LNCaP clone FGC (cell line): ENCODE data around the gene LMX1A.

ENCODE experiments used
- DNase-seq: peaks from one replicate; pipeline ENCODE4 v3.0.0-alpha.2; 2011; ENCODE audit warnings: low read depth
- H3K4me3 ChIP-seq: 2 replicates; pipeline ENCODE4 v1.5.1; 2011; ENCODE audit warnings: mild to moderate bottlenecking, low read depth, low read length, control low read depth
- TF ChIP-seq, protein P1 (sequence below): IDR thresholded peaks from 2 replicates; pipeline ENCODE4 v1.5.1; 2012; ENCODE audit warnings: mild to moderate bottlenecking; ENCODE audit not compliant: control insufficient read depth, insufficient read depth; ENCODE audit errors: extremely low read depth

The LMX1A gene

DNA sequence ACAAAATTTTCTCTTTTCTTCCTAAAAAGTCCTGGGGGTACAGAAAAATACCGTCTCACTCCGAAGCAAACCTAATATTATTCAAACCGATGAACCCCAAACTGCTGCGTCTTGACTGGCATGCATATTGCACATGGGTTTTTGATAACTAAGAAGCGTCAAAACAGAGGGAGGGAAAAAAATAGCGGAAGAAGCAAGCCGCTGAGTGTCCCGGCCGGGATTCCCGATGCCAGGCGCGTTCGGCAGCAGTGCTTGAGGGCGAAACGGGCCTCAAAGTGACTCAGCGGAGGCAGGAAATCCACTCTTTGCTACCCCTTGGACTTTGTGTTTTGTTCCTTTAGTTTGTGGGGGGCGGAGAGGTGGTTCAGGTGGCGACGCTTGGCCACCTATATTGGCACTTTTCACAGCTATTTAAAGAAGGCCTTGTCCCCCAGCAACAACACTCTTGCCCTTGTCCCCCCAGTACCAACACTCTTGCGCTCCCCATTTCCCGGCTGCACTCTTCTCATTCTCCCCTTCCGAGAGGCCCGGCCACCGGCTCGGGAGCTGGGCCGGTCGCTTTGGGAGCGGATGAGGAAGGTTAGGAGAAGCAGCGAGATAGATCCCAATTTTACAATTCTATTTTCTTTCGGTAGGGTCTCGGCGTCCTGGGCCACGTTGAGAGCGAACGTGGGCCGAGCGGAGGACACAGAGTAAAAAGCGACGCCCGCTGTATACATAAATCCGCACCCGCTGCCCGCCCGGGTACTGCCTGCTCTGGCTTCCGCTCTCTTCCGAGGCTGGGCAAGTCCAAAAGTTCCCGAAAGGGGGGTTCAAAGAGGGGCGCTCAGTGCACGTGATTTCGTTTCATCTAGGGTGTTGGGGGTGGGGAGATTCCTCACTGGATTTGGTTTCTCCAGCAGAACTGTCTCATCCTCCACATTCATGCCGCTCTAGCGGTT lies 2.5 kb downstream of the LMX1A start:
- TF ChIP-seq, protein P1, sequence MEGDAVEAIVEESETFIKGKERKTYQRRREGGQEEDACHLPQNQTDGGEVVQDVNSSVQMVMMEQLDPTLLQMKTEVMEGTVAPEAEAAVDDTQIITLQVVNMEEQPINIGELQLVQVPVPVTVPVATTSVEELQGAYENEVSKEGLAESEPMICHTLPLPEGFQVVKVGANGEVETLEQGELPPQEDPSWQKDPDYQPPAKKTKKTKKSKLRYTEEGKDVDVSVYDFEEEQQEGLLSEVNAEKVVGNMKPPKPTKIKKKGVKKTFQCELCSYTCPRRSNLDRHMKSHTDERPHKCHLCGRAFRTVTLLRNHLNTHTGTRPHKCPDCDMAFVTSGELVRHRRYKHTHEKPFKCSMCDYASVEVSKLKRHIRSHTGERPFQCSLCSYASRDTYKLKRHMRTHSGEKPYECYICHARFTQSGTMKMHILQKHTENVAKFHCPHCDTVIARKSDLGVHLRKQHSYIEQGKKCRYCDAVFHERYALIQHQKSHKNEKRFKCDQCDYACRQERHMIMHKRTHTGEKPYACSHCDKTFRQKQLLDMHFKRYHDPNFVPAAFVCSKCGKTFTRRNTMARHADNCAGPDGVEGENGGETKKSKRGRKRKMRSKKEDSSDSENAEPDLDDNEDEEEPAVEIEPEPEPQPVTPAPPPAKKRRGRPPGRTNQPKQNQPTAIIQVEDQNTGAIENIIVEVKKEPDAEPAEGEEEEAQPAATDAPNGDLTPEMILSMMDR: no peak
- no peak for DNase-seq
- no peak overlapping the region for H3K4me3 ChIP-seq

DNA sequence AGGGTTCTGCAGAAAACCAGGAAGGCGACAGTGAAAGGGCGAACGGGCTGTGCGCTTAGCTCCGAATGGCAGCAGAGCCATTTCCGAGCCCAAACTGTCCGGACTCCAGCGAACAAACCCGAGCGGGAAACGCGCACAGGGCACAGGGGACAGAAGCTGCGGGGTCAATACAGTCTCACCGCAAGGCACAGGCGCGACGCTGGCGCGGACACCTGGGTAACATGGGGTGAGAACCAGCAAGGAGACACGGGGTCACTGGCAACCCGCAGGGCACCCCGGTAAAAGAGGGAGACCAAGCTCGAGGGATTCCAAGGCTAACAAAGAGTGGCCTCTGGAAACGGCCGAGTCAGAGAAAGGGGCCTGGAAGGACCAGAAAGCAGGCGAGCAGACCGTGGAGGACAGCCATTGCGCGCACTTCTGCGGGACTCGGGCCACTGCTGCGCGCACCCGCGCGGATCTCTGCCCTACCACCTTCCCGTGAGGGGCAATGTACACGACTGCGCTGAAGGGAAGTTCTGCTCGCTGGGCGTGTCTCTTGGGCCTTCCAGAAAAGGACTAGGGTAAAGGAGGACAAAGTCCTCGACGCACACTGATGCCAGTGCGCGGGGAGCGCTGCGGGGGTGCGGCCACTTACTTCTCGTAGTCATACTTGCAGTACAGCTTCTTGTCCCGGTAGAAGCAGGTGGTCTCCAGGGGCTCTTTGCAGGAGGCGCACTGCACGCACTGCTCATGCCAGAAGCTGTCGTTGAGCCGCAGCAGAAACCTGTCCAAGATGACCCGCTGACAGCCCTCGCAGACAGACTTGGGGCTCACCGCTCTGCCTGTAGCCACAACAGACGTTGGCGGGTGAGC lies 3.8 kb downstream of the LMX1A start:
- no peak for DNase-seq
- H3K4me3 ChIP-seq: no peak overlapping the region
- TF ChIP-seq, protein P1: no peak

DNA sequence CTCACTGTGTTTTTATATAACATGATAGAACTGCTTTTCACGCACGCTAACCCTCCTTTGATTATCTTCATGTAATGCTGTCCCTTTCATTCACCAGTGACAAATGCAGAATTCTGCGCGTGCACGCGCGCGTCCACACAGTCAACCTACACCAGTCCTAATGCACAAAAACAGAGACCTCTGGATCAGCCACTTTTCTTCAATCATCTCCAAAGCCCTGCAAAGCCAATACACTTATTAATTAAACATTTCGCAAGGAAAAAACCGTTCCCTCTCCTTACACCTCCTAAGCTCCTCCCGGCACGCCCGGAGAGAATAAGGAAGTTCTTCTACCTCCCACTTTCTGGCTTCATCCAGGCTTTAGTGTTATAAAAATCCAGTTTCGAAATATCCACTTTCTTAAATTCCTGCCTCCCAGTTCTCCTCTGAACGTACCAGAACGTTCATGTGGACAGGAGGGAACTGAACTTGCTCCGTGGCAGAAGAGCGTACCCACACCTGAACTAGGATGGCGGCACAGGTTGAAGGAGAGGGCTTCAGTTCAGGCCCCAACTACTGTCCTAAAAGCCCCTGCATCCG lies 4.6 kb downstream of the LMX1A start:
- no peak for DNase-seq
- H3K4me3 ChIP-seq: no peak overlapping the region
- TF ChIP-seq, protein P1: no peak

DNA sequence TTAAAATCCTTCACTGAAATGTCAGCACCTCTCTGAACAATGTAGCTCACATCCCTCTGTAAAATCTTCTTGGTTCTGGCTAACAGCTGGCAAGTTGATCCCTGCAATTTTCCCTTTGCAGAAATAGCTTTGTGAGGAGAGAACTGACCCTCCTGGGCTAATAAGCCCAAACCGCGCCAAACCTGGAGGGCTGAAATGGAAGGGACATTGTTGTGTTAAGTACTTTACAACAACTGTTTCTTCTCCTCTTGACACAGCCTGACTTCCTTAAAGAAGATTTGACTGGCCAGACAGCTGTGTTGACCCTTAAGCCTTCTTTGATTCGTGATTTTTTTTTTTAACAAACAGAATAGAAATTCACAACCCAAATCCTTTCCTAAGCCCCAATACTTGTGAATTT lies 5.7 kb downstream of the LMX1A start:
- TF ChIP-seq, protein P1: no peak
- H3K4me3 ChIP-seq: no peak overlapping the region
- no peak for DNase-seq

DNA sequence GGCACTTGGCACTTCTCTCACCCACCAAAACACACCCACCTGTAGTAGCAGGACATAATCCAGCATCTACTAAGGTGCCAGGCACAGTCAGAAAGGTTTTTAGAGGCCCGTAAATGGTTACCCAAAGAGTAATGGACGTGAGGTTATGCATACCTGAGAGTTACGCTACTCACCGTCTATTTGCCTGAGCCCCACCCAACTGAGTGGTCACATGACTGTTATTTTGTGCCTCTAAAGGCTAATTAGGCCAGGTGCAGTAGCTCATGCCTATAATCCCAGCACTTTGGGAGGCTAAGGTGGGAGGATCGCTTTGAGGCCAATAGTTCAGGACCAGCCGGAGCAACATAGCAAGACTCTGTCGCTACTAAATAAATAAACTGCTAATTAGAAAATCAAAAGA lies 11.0 kb downstream of the LMX1A start:
- no peak for DNase-seq
- TF ChIP-seq, protein P1: no peak
- no peak overlapping the region for H3K4me3 ChIP-seq

DNA sequence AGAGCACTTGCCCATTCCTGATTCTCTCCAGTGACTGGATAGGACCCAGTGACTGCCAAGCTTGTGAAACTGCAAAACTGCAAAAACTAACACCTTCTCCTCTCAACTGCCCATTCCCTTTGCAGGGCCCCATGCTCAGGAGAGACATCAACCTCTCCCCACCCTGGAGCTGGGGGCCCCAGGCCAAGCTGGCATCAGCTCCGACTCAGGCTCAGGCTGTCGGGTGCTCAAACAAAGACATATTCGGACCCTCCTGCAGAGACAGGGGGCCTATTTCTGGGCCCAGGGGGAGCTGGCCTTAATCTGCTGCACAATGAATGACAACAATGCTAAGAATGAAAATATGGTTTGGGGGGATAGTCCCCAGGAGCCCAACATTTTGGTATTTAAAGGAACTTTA lies 11.8 kb downstream of the LMX1A start:
- no peak for DNase-seq
- TF ChIP-seq, protein P1: no peak
- no peak overlapping the region for H3K4me3 ChIP-seq
